ENCODE data around the gene SLC35F3. TPM values are rescaled to one million over a fixed set of nuclear protein-coding genes. Genes with fewer than 3 reads are reported as not detected.
"Not testable (repeated sequence)": the region's sequence is repeated elsewhere in the genome, so short reads cannot be mapped to it uniquely, and the experiment has no call there.

SLC35F3 gene
- total RNA-seq, 1 donor from 2014 or later, result not detected

DNA sequence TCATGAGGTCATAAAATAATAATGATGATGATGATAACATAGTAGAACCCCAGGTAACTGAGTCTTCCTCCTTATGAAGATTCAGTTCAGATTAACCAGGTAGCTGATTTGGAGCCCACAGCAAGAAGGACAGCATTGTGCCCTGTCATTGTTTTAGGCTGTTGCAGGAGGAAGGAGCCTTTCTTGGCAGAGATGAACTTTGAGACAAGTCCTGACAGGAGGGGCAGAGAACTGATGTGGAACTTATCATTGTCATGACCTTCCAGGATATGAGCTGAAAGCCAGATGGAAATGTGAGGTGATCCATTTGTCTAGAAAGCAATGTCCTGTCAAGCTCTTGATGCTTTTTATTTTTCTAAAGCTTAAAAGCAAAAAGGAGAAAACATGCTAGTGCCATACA lies 336.2 kb downstream of the SLC35F3 start:
- Histone ChIP-seq H3K4me1 (peaks cover under 1% of the 10 kb centered on the region), H3K36me3 (no peaks in the 10 kb centered on the region), H3K9me3 (replicated peaks) (no peaks in the 10 kb centered on the region), H3K27ac (replicated peaks) (no peak overlapping the region), H3K27me3 (ENCODE audit: low read depth) (peaks cover 32% of the 10 kb centered on the region), H3K4me3 (no peak overlapping the region)
- DNase-seq, result no peak
- TF ChIP-seq, protein P1, sequence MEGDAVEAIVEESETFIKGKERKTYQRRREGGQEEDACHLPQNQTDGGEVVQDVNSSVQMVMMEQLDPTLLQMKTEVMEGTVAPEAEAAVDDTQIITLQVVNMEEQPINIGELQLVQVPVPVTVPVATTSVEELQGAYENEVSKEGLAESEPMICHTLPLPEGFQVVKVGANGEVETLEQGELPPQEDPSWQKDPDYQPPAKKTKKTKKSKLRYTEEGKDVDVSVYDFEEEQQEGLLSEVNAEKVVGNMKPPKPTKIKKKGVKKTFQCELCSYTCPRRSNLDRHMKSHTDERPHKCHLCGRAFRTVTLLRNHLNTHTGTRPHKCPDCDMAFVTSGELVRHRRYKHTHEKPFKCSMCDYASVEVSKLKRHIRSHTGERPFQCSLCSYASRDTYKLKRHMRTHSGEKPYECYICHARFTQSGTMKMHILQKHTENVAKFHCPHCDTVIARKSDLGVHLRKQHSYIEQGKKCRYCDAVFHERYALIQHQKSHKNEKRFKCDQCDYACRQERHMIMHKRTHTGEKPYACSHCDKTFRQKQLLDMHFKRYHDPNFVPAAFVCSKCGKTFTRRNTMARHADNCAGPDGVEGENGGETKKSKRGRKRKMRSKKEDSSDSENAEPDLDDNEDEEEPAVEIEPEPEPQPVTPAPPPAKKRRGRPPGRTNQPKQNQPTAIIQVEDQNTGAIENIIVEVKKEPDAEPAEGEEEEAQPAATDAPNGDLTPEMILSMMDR (IDR thresholded peaks at IDR 0.05; ENCODE audit: borderline replicate concordance), result no peak
- intact Hi-C loops (cut with micrococcal nuclease), result no loop called here

DNA sequence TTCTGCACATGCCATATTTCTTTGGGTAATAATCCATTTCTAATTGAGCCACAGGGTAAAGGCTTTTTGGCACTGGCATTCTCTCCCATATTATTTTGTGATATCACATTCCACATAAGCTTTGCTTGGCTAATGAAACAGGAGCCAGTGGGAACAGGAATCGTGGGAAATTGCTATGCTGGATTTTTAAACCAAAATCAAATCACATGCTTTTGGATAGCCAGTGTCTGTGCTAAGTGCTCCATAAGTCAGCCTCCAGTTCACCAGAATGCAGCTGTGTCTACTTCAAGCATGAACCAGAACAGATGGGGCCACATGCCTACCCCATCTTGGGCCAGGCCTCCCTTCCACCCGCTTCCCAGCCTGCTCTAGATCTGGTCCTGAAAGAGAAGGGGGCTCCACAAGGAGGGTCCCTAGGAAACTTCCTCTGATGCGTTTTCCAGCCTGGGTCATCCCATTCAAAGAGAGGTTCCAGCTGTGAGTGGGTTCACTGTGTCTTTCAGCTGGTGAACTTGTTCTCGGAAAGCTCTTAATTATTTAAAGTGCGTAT lies 337.5 kb downstream of the SLC35F3 start:
- Histone ChIP-seq H3K4me1 (no peaks in the 10 kb centered on the region), H3K36me3 (no peaks in the 10 kb centered on the region), H3K9me3 (replicated peaks) (no peaks in the 10 kb centered on the region), H3K27me3 (ENCODE audit: low read depth) (peaks cover 28% of the 10 kb centered on the region), H3K27ac (replicated peaks) (no peak overlapping the region), H3K4me3 (no peak overlapping the region)
- TF ChIP-seq, protein P1 (IDR thresholded peaks at IDR 0.05; ENCODE audit: borderline replicate concordance), result no peak
- intact Hi-C loops (cut with micrococcal nuclease), result no loop called here
- no peak for DNase-seq

DNA sequence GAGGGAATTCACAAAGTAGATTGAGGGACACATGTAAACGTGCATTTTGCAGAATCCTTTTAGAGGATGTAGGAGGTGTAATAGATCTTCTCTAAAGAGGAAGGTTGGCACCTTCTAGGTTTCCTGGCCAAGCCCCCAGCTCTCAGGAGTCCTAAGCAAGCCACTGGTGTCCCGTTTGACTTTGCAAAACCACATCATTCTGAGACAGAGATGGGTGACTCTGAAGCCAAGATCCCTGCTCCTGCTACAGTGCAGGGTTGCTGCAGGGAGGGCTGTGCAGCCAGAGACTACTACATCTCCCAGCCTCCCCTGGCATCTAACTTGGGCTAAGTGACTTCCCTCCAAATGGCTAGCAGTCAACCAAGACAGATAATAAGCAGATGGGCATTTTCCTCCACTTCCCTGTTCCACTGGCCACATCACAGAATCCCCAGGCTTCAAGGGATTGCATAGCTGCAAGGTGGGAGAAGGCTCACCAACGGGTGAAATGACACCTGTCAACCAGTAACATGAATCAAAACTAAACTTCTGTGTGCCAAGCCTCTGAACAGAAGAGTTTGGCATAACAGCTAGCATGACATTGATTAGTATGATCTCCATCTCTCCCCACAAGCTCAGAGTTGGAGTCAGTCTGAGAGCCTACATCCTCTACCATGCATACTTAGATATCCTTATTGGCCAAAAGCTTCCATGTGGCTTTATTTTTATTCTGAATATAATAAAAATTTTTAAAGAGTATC lies 339.2 kb downstream of the SLC35F3 start:
- intact Hi-C loops (cut with micrococcal nuclease), result no loop called here
- H3K4me1 ChIP-seq, result no peaks in the 10 kb centered on the region
- no peaks in the 10 kb centered on the region for H3K9me3 ChIP-seq (replicated peaks)
- no peaks in the 10 kb centered on the region for H3K36me3 ChIP-seq
- DNase-seq, result no peak
- no peak overlapping the region for H3K27ac ChIP-seq (replicated peaks)
- TF ChIP-seq, protein P1 (IDR thresholded peaks at IDR 0.05; ENCODE audit: borderline replicate concordance), result no peak
- no peak overlapping the region for H3K4me3 ChIP-seq
- H3K27me3 ChIP-seq (ENCODE audit: low read depth), result peaks cover 28% of the 10 kb centered on the region

DNA sequence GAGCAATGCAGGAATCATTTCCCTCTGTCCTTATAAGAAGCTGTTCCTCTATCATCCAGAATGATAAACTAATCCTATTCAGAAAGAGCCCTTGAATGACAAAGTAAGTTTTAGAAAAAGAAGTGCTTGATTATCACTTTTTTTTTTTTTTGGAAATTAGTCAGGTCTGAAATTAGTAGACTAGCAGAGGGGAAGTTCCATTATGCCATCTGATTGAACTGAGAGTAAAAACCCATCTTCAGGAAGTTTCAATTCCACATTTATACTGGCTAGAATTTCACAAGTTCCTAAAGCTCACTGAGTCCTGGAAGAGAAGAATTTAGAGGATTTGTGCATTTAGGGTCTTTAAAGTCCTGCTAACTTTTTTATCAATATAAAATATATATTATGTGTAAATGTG lies 340.0 kb downstream of the SLC35F3 start:
- no peaks in the 10 kb centered on the region for H3K36me3 ChIP-seq
- H3K27ac ChIP-seq (replicated peaks), result no peak overlapping the region
- intact Hi-C loops (cut with micrococcal nuclease), result no loop called here
- DNase-seq, result no peak
- peaks cover 23% of the 10 kb centered on the region for H3K27me3 ChIP-seq (ENCODE audit: low read depth)
- no peaks in the 10 kb centered on the region for H3K9me3 ChIP-seq (replicated peaks)
- H3K4me1 ChIP-seq, result no peaks in the 10 kb centered on the region
- no peak overlapping the region for H3K4me3 ChIP-seq
- TF ChIP-seq, protein P1 (IDR thresholded peaks at IDR 0.05; ENCODE audit: borderline replicate concordance), result no peak

DNA sequence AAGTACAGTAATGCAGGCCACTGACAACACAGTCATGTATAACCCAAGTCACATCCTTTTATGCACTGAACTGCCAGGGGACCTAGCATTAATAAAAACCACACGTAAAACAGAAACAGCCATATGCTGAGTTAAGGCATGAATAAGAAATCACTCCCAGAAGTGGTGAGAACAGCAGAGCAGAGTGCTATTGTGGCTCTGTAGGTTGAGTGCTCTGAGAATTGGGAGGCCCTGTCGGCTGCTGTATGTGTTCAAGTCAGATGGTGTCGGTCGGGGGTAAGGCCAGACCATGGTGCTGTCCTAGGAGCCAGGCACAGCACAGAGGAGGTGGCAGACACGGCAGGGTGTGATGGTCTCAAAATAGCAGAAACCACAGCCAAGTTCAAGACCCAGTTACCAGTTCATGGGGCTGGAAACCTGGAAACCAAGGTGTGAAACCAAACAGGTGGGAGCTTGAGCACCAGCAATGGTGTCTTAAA lies 342.2 kb downstream of the SLC35F3 start:
- intact Hi-C loops (cut with micrococcal nuclease), result no loop called here
- Histone ChIP-seq H3K27ac (replicated peaks) (no peak overlapping the region), H3K27me3 (ENCODE audit: low read depth) (peaks cover 7% of the 10 kb centered on the region), H3K4me3 (no peak overlapping the region), H3K36me3 (no peaks in the 10 kb centered on the region), H3K9me3 (replicated peaks) (no peaks in the 10 kb centered on the region), H3K4me1 (no peaks in the 10 kb centered on the region)
- DNase-seq, result no peak
- TF ChIP-seq, protein P1 (IDR thresholded peaks at IDR 0.05; ENCODE audit: borderline replicate concordance), result no peak

DNA sequence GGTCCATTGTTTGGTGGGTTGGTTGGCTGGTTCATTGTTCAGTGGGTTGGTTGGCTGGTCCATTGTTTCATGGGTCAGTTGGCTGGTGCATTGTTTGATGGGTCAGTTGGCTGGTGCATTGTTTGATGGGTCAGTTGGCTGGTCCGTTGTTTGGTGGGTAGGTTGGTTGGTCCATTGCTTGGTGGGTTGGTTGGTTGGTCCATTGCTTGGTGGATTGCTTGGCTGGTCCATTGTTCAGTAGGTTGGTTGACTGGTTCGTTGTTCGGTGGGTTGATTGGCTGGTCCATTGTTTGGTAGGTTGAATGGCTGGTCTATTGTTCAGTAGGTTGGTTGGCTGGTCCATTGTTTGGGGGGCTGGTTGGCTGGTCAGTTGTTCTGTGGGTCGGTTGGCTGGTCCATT lies 343.3 kb downstream of the SLC35F3 start:
- H3K9me3 ChIP-seq (replicated peaks); intact Hi-C loops (cut with micrococcal nuclease); H3K36me3 ChIP-seq; H3K4me3 ChIP-seq; H3K27ac ChIP-seq (replicated peaks); H3K4me1 ChIP-seq; DNase-seq; H3K27me3 ChIP-seq (ENCODE audit: low read depth): not testable (repeated sequence)
